ENCODE measurements around the gene RALA.
"Not testable (repeated sequence)": the region's sequence is repeated elsewhere in the genome, so short reads cannot be mapped to it uniquely, and the experiment has no call there.

Gene RALA

DNA sequence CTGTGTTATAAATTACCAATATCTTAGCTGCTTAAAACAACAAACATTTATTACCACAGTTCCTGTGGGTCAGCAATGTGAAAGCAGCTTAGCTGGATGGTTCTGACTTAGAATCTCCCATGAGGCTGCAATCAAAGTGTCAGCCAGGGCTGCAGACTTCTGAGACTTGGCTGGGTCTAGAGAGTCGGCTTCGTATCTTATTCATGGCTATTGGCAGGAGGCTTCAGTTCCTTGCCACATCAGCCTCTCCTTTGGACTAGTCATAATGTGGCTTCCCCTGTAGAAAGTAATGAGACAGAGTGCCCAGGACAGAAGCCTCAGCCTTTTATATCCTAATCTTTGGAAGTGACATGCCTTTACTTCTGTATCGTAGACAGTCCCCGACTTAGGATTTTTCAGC, 27.3 kb downstream of the RALA start:
- no peak for FAIRE-seq

DNA sequence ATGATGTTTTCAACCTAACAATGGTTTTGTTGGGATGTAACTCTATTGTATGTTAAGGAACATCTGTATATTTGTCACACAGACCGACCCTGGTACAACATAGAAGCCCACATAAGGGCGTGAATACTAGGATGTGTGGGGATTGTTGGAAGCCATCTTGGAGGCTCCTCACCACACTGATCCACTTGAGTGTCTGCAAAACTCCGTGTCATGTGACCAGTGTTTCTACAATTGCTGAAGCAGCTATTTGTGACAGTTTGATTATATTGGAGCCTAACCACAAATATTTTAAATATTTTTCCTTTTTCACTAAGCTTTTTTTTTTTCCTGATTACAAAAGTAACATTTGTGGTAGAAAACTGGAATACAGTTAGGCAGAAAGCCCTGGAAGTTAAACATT, 27.9 kb downstream of the RALA start:
- no peak for FAIRE-seq

- FAIRE-seq: no peak
Observed at GRCh38 chr7:39656415-39656814, 33.0 kb downstream of the RALA start.

- FAIRE-seq: peak; percentile 19
Observed at GRCh38 chr7:39659356-39660013, 36.1 kb downstream of the RALA start.

- no peak for FAIRE-seq
Observed at GRCh38 chr7:39661960-39662359, 38.6 kb downstream of the RALA start.

DNA sequence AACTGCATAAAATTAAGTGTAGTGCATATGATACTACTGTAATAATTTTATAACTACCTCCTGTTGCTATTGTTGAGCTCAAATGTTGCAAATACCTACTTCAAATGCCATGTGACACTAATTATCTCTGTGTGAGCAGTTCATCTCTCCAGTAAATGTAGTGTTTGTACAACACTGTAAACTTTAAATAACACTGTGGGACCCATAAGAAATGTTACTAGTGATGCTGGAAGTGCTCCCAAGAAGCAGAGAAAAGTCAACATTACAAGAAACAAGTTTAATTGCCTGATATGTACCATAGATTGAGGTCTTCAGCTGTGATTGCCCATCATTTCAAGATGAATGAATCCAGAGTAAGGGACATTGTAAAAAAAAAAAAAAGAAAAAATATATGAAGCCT, 39.9 kb downstream of the RALA start:
- no peak for FAIRE-seq

GRCh38 chr7:39664057-39664456, 40.7 kb downstream of the RALA start:
- FAIRE-seq: no peak

GRCh38 chr7:39664585-39664984, 41.2 kb downstream of the RALA start:
- FAIRE-seq: no peak

DNA sequence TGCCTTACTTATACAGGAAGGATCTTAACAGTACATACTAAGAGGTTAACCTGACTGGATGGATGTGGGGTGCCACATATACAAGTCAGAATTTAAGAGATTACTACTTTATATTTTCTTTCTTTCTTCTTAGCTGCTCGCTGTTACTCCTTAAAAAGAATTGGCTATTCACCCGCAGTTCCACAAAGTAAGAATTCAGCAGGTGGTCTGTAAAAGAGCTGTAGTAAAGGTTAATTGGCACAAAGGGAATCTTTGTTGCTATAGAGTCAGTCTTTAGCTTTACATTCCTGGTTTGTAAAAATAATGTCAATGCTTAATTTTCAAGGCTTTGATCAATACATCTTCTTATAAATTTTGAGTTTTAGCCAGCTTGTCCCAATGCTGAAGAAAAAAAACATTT, 43.2 kb downstream of the RALA start:
- FAIRE-seq: no peak

DNA sequence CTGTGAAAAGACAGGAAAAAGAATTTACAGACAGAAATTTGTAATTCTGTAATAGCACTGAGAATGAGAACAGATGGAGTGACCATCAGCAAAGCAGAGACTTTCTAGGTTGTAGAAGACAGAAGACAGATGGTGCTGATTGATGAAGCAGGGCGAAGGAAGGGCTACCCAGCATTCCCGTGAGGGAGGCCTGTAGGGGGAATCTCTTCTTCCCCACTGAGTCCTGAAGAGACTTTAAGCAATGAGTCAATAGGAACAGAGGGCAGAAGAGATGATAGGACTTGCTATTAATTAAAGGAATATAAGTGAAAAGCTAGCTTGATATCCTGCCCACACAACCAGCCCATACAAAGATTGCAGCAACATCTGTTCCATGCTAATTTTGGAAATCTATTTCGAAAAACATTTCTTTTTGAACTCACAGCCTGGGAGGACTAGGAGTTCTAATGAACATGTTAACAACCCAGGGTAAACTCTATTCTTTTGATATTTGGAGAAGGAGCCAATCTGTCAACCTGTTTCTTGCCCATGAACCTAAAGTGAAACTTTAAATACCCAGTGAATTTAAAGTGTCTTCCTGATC, 44.1 kb downstream of the RALA start:
- FAIRE-seq: no peak

- FAIRE-seq: peak; percentile 34
Observed at GRCh38 chr7:39668280-39668679, 44.9 kb downstream of the RALA start.

GRCh38 chr7:39670052-39670451, 46.7 kb downstream of the RALA start:
- FAIRE-seq: no peak

- no peak for FAIRE-seq
Observed at GRCh38 chr7:39670934-39671333, 47.6 kb downstream of the RALA start.

- no peak for FAIRE-seq
Observed at GRCh38 chr7:39672176-39672575, 48.8 kb downstream of the RALA start.

DNA sequence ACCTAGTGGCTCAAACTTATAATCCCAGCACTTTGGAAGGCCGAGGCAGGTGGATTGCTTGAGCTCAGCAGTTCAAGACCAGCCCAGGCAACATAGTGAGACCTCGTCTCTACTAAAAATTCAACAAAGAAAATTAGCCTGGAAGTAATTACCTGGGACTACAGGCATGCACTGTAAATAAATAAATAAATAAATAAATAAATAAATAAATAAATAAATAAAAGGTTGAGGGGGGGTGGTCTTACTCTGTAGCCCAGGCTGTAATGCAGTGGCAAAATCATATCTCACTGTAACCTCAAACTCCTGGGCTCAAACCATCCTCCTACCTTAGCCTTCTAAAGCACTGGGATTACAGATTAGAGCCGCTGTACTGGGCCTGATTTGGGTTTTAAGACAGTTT, 50.5 kb downstream of the RALA start:
- FAIRE-seq: no peak

DNA sequence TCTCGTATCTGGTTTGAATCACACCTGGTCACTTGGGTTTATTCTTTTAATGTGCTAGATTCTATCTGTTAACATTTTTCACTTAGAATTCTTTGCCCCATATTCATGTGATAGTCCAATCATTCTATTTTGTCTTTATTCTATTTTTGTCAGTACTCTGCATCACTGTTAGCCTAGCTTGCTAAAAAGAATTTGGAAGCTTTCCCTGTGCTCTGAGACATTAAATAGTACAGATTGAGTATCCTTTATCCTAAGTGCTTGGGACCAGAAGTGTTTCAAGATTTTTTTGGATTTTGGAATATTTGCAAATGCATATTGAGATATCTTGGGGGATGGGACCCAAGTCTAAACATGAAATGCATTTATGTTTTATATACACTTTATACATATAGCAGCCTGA, 51.0 kb downstream of the RALA start:
- FAIRE-seq: peak; percentile 27

DNA sequence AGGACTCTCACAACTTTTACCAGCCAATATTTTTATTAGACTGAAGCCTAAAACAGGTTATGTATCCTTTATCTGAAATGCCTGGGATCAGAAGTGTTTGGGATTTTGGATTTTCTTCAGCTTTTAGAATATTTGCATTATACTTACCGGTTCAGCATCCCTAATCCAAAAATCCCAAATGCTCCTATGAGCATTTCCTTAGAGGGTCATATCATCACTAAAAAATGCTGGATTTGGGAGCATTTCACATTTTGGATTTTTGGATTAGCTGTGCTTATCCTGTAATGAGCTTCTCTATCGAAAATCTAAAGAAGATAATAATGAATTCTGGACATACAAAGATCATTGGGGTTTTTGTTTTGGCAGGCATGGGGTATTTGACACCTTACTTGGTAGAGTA, 53.0 kb downstream of the RALA start:
- FAIRE-seq: no peak

- FAIRE-seq: no peak
Observed at GRCh38 chr7:39678930-39679709, 55.7 kb downstream of the RALA start.

DNA sequence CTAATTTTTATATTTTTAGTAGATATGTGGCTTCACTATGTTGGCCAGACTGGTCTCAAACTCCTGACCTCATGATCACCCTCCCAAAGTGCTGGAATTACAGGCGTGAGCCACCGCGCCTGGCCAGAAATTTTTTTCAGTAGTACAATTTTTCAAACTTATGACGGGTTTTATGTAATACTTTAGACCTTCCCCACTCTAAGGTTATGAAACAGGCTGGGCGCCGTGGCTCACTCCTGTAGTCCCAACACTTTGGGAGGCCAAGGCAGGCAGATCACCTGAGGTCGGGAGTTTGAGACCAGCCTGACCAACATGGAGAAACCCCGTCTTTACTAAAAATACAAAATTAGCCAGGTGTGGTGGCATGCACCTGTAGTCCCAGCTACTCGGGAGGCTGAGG, 56.5 kb downstream of the RALA start:
- not testable (repeated sequence) for FAIRE-seq

- FAIRE-seq: no peak
Observed at GRCh38 chr7:39681887-39682441, 58.6 kb downstream of the RALA start.

- no peak for FAIRE-seq
Observed at GRCh38 chr7:39683216-39683845, 60.0 kb downstream of the RALA start.

DNA sequence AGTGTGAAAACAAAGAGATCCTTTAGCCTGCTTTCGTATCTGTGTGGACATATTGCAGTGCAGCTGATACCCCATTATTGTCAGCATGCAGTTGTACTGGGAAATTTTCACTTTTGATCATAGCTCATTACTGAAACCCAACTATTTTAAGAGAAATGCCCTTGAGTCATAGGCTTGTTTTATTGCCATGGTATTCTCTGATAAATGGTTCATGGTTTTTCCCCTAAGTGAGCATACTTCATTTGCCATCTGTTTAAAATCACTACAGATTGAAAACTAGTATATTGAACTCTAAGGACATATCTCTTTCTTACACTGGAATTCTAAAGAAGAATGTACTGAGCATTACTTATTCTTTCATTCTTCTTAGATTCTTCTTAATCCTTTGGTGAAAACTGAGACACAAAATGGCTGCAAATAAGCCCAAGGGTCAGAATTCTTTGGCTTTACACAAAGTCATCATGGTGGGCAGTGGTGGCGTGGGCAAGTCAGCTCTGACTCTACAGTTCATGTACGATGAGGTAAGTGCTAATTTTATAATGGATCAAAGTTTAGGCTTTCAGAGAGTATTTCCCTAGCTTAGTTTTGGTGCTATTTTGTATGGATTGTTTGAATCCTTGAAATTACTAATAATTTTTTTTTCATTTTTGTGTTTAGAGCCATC, 63.0 kb downstream of the RALA start:
- no peak for FAIRE-seq
